Activated naive CD4-positive, alpha-beta T cell (primary cell): ENCODE measurements around the gene MTCL1.
"Not testable (repeated sequence)": the region's sequence is repeated elsewhere in the genome, so short reads cannot be mapped to it uniquely, and the experiment has no call there.

ENCODE experiments used
- DNase-seq, 4 experiments: peaks; one replicate each; lab custom pipeline; 2025; lab: John Stamatoyannopoulos, UW

The MTCL1 gene

GRCh38 chr18:8744038-8744437 lies 38.7 kb downstream of the MTCL1 start:
- DNase-seq, result no peak

- DNase-seq, result peak in 1 of 4 experiments; percentile 26
Observed at GRCh38 chr18:8744656-8745055, 39.3 kb downstream of the MTCL1 start.

- DNase-seq, result no peak
Observed at GRCh38 chr18:8745355-8746014, 40.1 kb downstream of the MTCL1 start.

- no peak for DNase-seq
Observed at GRCh38 chr18:8747440-8747937, 42.1 kb downstream of the MTCL1 start.

- DNase-seq, result no peak
Observed at GRCh38 chr18:8749492-8749891, 44.1 kb downstream of the MTCL1 start.

GRCh38 chr18:8750954-8751415 lies 45.6 kb downstream of the MTCL1 start:
- no peak for DNase-seq

- DNase-seq, result no peak
Observed at GRCh38 chr18:8751692-8752091, 46.3 kb downstream of the MTCL1 start.

GRCh38 chr18:8752329-8752728 lies 47.0 kb downstream of the MTCL1 start:
- no peak for DNase-seq

- DNase-seq, result peak in 2 of 4 experiments; percentile 7 to 18
Observed at GRCh38 chr18:8754995-8755960, 49.9 kb downstream of the MTCL1 start.

GRCh38 chr18:8756571-8756970 lies 51.2 kb downstream of the MTCL1 start:
- DNase-seq, result no peak

GRCh38 chr18:8757396-8757997 lies 52.1 kb downstream of the MTCL1 start:
- no peak for DNase-seq

- DNase-seq, result no peak
Observed at GRCh38 chr18:8758466-8758865, 53.1 kb downstream of the MTCL1 start.

GRCh38 chr18:8760984-8761383 lies 55.6 kb downstream of the MTCL1 start:
- no peak for DNase-seq

GRCh38 chr18:8761535-8761934 lies 56.2 kb downstream of the MTCL1 start:
- DNase-seq, result not testable (repeated sequence)

GRCh38 chr18:8762968-8763367 lies 57.6 kb downstream of the MTCL1 start:
- DNase-seq, result no peak

- no peak for DNase-seq
Observed at GRCh38 chr18:8763611-8764010, 58.3 kb downstream of the MTCL1 start.

GRCh38 chr18:8765783-8766463 lies 60.6 kb downstream of the MTCL1 start:
- no peak for DNase-seq

- no peak for DNase-seq
Observed at GRCh38 chr18:8766559-8767293, 61.4 kb downstream of the MTCL1 start.

GRCh38 chr18:8767340-8767739 lies 62.0 kb downstream of the MTCL1 start:
- no peak for DNase-seq

GRCh38 chr18:8769509-8770095 lies 64.2 kb downstream of the MTCL1 start:
- no peak for DNase-seq

- DNase-seq, result no peak
Observed at GRCh38 chr18:8770657-8771056, 65.3 kb downstream of the MTCL1 start.
